ENCODE measurements around the gene ZNF789. TPM values are rescaled to one million over a fixed set of nuclear protein-coding genes. Genes with fewer than 3 reads are reported as not detected.

The ZNF789 gene
- polyA plus RNA-seq, 1 of the 3 experiments (the other 2 are of a cell fraction) = 27.7 TPM

DNA sequence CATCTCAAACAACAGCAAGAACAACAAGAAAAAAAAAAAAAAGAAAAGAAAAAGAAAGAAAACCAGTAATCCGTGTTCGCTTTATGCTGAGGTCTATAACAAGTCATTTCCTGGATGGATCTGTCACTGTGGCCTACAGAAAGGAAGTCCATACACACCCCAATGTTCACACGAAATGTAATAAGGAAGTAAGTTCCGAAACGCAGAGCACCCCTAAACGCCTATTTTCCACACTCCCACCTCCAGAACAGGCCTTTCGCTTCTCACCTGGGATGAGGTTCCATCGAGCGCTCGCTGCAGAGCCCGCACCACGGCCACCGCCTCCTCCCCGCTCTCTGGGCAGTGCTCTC is 26.7 kb downstream of the ZNF789 start (continued):
- TF ChIP-seq, protein P1, sequence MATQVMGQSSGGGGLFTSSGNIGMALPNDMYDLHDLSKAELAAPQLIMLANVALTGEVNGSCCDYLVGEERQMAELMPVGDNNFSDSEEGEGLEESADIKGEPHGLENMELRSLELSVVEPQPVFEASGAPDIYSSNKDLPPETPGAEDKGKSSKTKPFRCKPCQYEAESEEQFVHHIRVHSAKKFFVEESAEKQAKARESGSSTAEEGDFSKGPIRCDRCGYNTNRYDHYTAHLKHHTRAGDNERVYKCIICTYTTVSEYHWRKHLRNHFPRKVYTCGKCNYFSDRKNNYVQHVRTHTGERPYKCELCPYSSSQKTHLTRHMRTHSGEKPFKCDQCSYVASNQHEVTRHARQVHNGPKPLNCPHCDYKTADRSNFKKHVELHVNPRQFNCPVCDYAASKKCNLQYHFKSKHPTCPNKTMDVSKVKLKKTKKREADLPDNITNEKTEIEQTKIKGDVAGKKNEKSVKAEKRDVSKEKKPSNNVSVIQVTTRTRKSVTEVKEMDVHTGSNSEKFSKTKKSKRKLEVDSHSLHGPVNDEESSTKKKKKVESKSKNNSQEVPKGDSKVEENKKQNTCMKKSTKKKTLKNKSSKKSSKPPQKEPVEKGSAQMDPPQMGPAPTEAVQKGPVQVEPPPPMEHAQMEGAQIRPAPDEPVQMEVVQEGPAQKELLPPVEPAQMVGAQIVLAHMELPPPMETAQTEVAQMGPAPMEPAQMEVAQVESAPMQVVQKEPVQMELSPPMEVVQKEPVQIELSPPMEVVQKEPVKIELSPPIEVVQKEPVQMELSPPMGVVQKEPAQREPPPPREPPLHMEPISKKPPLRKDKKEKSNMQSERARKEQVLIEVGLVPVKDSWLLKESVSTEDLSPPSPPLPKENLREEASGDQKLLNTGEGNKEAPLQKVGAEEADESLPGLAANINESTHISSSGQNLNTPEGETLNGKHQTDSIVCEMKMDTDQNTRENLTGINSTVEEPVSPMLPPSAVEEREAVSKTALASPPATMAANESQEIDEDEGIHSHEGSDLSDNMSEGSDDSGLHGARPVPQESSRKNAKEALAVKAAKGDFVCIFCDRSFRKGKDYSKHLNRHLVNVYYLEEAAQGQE (IDR thresholded peaks at IDR 0.05; ENCODE audit: low read depth, low read length) = no peak
- TF ChIP-seq SIN3A (IDR thresholded peaks at IDR 0.05; ENCODE audit: borderline replicate concordance, low read depth, low read length) (no peak), FOSL2 (IDR thresholded peaks at IDR 0.05; ENCODE audit: borderline replicate concordance, low read depth) (no peak), ELF1 (IDR thresholded peaks at IDR 0.05) (no peak)

DNA sequence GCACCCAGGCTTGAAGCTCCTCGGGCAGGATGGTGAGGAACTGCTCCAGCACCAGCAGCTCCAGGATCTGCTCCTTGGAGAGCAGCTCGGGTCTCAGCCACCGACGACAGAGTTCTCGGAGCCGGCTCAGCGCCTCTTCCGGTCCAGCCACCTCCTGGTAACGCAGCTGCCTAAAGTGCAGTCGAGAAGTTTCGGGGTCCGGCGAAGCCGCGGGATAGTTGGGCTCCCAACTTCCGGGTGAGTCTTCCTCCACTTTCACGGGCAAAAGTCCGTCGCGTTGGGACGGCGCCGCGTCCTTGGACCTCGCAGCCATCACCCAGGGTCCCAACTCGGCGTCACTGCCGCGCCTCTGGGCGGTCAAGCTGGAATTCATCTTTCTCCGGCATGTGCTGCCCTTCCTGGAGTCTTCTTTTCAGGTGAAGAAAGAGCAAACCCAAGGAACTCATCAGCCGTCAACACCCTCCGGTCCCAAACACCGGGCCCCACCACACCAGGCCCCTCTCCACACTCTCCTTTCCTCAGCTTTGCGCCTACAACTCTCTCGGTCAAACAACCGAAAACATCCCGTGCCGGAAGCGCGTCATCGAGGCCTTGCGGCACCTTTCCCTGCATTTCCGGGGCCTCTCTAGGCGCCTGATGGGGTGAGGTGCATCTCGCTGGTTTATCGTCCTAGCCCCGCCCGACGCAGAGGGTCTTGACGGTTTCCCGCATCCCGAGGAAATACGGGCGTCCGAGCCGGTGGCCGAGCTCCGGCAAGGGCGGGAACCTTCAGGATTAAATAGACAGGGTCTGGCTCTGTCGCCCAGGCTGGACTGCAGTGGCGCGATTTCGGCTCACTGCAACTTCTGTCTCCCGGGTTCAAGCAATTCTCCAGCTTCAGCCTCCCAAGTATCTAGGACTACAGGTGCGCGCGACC is 27.3 kb downstream of the ZNF789 start, which contains the start of gene ZNF394:
ZNF394 (minus strand) TSS at position 561 of the 916 bp plus-strand sequence; CDS start at position 373, 188 bp downstream.
- DNase-seq = peak; percentile 95
- Histone ChIP-seq H3K9me3 (no peaks in the 10 kb centered on the region), H4K20me1 (ENCODE audit: insufficient read depth) (peaks cover 18% of the 10 kb centered on the region), H3K9me2 (no peaks in the 10 kb centered on the region), H3K4me2 (peak within 1 kb of the TSS; percentile 91), H3K36me3 (replicated peaks in 1 of 2; ENCODE audit: control insufficient read depth in 1 of 2, insufficient read depth in 2 of 2, low read length in 1 of 2) (peaks cover 3 to 27% of the 10 kb centered on the region in 2 experiments), H3K9ac (peak within 1 kb of the TSS; percentile 74), H3K4me3 (ENCODE audit: low read depth in 2 of 2, low read length in 1 of 2) (peak within 1 kb of the TSS; percentile 65 to 80), H2AFZ (ENCODE audit: low read depth) (peak within 1 kb of the TSS; percentile 90), H3K27me3 (ENCODE audit: insufficient read depth) (no peaks in the 10 kb centered on the region), H3K27ac (ENCODE audit: low read depth in 2 of 2, low read length in 1 of 2) (peak within 1 kb of the TSS; percentile 75 to 87), H3F3A (replicated peaks; ENCODE audit: insufficient read depth) (peaks cover 7% of the 10 kb centered on the region), H3K79me2 (ENCODE audit: insufficient read depth) (peaks cover 64% of the 10 kb centered on the region), H3K4me1 (ENCODE audit: control insufficient read depth in 1 of 2, insufficient read depth in 2 of 2, low read depth in 1 of 2, low read length in 1 of 2) (peaks cover 9 to 10% of the 10 kb centered on the region in 2 experiments; a peak in 3 of 4 replicates)
- ChIA-PET POLR2A (interaction anchor here (0.5 to 1.7 kb wide), 12 partner anchors 11 to 117 kb away, joined by 3 to 15 read pairs (median 4); partner anchors contain the start of genes BUD31, FAM200A, PDAP1 and ZNF655), CTCF (interaction anchor here (1.1 to 1.4 kb wide), 3 partner anchors 43 to 116 kb away, joined by 3 to 4 read pairs (median 4); no protein-coding TSS in a partner anchor)
- WGBS (ENCODE audit: low lambda C conversion rate) = under 1% methylated on average over 50 of the region's 68 CpGs
- TF ChIP-seq JUND (IDR thresholded peaks at IDR 0.05) (no peak), SIN3A (IDR thresholded peaks at IDR 0.05; ENCODE audit: borderline replicate concordance, low read depth, low read length) (peak; percentile 97), FOXM1 (IDR thresholded peaks at IDR 0.05; ENCODE audit: low read depth) (no peak), CHD2 (IDR thresholded peaks at IDR 0.05; ENCODE audit: low read length, partially characterized antibody) (peak; percentile 85), SMC3 (IDR thresholded peaks at IDR 0.05; ENCODE audit: low read depth, low read length) (no peak), MEF2A (IDR thresholded peaks at IDR 0.05; ENCODE audit: borderline replicate concordance, low read depth) (no peak), NFIC (IDR thresholded peaks at IDR 0.05; ENCODE audit: borderline replicate concordance) (no peak), TEAD4 (IDR thresholded peaks at IDR 0.05; ENCODE audit: borderline replicate concordance, insufficient read depth) (0 out of 2 replicates have a peak, but pooled peaks have one; percentile 28), RCOR1 (IDR thresholded peaks at IDR 0.05; ENCODE audit: low read length) (0 out of 2 replicates have a peak, but pooled peaks have one; percentile 51), RAD21 (IDR thresholded peaks at IDR 0.05; ENCODE audit: low read length) (no peak), TCF12 (IDR thresholded peaks at IDR 0.05) (peak; percentile 54; the same call in 1 of the 2 replicates), RXRA (IDR thresholded peaks at IDR 0.05; ENCODE audit: borderline replicate concordance, low read depth) (no peak), GABPA (IDR thresholded peaks at IDR 0.05; ENCODE audit: low read depth) (peak; percentile 99), FOXJ3 (CRISPR knock-in tag; IDR thresholded peaks at IDR 0.05) (no peak), YY1 (IDR thresholded peaks at IDR 0.05; ENCODE audit: low read depth) (peak; percentile 62), EZH2phosphoT487 (IDR thresholded peaks at IDR 0.05; ENCODE audit: borderline replicate concordance, low read depth) (no peak), FOSL2 (IDR thresholded peaks at IDR 0.05; ENCODE audit: borderline replicate concordance, low read depth) (peak; percentile 22; the same call in 1 of the 2 replicates)
- TF ChIP-seq, protein P2, sequence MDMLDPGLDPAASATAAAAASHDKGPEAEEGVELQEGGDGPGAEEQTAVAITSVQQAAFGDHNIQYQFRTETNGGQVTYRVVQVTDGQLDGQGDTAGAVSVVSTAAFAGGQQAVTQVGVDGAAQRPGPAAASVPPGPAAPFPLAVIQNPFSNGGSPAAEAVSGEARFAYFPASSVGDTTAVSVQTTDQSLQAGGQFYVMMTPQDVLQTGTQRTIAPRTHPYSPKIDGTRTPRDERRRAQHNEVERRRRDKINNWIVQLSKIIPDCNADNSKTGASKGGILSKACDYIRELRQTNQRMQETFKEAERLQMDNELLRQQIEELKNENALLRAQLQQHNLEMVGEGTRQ (IDR thresholded peaks at IDR 0.05; ENCODE audit: borderline replicate concordance, low read depth, low read length) = no peak
- TF ChIP-seq, protein P3, sequence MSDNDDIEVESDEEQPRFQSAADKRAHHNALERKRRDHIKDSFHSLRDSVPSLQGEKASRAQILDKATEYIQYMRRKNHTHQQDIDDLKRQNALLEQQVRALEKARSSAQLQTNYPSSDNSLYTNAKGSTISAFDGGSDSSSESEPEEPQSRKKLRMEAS (IDR thresholded peaks at IDR 0.05; ENCODE audit: low read depth) = peak; percentile 97
- TF ChIP-seq, protein P4, sequence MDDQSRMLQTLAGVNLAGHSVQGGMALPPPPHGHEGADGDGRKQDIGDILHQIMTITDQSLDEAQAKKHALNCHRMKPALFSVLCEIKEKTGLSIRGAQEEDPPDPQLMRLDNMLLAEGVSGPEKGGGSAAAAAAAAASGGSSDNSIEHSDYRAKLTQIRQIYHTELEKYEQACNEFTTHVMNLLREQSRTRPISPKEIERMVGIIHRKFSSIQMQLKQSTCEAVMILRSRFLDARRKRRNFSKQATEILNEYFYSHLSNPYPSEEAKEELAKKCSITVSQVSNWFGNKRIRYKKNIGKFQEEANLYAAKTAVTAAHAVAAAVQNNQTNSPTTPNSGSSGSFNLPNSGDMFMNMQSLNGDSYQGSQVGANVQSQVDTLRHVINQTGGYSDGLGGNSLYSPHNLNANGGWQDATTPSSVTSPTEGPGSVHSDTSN (IDR thresholded peaks at IDR 0.05) = no peak
- TF ChIP-seq, protein P5, sequence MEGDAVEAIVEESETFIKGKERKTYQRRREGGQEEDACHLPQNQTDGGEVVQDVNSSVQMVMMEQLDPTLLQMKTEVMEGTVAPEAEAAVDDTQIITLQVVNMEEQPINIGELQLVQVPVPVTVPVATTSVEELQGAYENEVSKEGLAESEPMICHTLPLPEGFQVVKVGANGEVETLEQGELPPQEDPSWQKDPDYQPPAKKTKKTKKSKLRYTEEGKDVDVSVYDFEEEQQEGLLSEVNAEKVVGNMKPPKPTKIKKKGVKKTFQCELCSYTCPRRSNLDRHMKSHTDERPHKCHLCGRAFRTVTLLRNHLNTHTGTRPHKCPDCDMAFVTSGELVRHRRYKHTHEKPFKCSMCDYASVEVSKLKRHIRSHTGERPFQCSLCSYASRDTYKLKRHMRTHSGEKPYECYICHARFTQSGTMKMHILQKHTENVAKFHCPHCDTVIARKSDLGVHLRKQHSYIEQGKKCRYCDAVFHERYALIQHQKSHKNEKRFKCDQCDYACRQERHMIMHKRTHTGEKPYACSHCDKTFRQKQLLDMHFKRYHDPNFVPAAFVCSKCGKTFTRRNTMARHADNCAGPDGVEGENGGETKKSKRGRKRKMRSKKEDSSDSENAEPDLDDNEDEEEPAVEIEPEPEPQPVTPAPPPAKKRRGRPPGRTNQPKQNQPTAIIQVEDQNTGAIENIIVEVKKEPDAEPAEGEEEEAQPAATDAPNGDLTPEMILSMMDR (IDR thresholded peaks at IDR 0.05) = peak; percentile 17; the same call in 1 of the 2 replicates
